RPMI8226 (cell line): ENCODE results near the gene CPB1.
"Not testable (repeated sequence)": the region's sequence is repeated elsewhere in the genome, so short reads cannot be mapped to it uniquely, and the experiment has no call there.

ENCODE experiments used
- DNase-seq: peaks from one replicate; pipeline ENCODE4 v3.0.0-alpha.2; 2015

Gene CPB1

DNA sequence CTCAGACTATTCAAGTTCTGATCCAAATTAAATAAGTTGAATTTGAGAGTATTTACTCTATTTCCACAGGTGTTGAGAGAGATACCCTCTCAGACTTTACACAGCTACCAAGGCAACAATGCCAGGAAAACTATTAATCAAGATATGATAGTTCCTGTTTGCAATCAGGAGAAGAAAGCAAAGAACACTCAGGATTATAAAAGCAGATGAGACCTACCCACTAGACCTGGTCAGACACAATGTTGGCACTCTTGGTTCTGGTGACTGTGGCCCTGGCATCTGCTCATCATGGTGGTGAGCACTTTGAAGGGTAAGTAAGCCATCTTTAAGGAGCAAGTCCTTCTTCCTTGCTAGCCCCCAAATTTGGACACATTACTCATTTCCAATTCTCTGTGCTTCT, at the start of gene CPB1:
TSS of gene CPB1 (plus strand) at position 227 of the 400 bp plus-strand sequence. CDS start at position 240, 13 bp downstream.
- DNase-seq, result no peak

DNA sequence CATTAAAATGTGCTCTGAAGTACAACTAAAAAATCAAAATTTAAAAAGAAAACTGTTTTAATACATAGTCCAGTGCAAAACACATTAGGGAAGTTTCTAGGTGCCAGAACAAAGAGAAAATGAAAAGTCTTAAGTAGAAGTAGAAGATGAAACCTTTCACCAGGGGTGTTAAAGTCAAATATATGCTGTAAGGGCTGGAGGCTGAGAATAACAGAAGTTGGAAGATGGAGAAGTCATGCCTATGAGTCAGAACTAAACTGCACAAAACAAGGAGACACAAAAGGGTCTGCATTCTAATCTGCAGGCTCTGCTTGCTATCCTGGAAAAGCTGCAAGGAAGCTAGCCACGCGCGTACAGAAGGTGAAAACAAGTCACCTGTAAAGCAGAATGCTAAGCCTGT, 48.7 kb upstream of the CPB1 start:
- no peak for DNase-seq

GRCh38 chr3:148785026-148785425, 42.6 kb upstream of the CPB1 start:
- DNase-seq, result not testable (repeated sequence)

DNA sequence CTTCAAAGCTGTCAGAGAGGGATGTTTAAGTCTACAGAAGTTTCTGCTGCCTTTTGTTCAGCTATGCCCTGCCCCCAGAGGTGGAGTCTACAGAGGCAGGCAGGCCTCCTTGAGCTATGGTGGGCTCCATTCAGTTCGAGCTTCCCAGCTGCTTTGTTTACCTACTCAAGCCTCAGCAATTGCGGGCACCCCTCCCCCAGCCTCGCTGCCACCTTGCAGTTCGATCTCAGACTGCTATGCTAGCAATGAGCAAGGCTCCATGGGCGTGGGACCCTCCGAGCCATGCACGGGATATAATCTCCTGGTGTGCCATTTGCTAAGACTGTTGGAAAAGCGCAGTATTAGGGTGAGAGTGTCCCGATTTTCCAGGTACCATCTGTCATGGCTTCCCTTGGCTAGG, 41.5 kb upstream of the CPB1 start:
- DNase-seq, result not testable (repeated sequence)

DNA sequence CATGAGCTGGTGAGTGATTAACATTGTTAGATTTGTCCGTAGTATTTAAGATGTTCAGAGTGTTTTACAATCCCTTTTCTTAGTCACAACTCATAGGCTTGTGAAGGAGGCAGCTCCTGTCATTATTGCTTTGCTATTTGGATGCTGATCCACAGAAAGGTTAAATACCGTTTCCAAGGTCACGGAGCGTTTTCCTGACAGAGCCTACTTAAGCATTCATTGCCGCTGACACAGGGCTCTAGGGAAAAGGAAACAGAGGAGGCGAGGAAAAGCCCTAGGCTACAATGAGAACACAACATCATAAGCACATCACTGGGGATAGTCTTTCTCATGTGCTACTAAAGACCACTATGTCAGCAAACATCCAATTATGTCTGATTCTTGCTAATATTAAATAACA, 38.5 kb upstream of the CPB1 start:
- no peak for DNase-seq

DNA sequence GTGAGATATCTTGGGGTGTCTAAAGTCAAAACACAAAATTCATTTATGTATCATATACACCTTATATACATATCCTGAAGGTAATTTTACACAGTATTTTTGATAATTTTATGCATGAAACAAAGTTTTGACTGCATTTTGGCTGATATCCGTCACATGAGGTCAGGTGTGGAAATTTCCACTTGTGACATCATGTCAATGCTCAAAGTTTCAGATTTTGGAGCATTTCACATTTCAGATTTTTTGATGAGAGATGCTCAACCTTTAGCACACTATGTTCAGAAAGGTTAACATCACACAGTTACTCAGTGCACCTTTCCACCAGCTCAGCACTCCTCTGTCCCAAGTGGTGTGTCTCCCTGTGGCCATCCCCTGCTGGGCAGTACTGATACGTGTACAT, 37.7 kb upstream of the CPB1 start:
- no peak for DNase-seq

- DNase-seq, result no peak
Observed at GRCh38 chr3:148790370-148790769, 37.2 kb upstream of the CPB1 start.

DNA sequence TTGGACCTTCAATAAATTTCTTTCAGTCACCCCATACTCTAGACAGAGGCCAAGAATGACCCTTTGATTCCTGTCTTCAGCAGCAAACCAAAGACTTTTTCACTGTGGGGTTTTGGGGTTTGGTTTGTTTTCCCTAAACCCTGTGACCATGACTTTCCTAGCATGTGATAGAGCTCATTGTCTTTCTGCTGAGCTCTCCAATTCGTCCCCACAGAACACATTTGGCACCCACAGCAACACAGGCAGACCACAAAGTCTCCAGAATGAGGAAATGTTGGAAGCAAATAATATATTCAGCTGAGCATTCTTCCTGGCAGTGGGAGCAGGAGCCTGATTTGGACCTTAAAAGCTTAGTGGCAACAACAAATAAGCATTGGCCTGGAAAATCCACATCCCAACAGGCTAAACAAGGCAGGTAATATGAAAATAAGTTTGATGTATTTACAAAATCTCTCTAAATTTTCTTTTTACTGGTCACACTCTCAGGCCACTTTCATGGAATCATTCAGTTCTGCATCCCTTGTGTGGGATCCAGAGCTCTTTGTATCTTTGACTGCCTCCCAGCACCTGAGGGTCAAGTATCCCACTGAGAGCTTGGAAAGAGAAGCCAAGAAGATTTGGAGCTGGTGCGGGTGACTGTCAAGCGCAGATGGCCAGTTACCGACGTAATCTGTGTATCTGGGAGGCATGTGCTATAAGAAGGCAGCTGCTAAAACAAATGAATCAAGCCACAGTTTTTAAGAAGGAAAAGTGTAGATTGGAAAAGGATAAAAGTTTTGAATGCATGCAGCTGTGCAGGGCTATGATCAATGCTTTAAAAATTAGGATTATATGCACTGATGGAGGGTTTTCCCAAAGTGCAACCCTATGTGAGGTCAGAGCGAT, 36.5 kb upstream of the CPB1 start:
- DNase-seq, result no peak

GRCh38 chr3:148791920-148792319, 35.7 kb upstream of the CPB1 start:
- no peak for DNase-seq

GRCh38 chr3:148792516-148792915, 35.1 kb upstream of the CPB1 start:
- DNase-seq, result no peak

- no peak for DNase-seq
Observed at GRCh38 chr3:148796799-148797198, 30.8 kb upstream of the CPB1 start.

DNA sequence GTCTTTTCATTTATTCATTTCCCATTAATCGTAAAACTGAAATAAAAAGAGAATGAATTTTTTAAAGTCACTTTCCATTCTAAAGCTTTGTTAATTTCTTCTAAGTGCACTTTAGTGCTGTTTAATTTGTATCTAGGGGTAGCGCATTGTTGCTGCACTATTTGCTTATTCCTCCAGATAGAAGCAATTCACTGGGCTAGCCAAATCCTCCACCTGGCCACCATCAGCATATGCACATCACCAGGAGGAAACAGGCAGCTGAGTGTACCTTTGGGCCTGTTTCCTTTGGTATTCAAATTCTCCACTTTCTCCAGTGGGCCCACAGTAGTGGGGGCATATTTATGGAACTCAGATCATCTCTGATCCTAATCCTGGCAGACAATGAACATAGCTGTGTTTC, 29.8 kb upstream of the CPB1 start:
- DNase-seq, result no peak

DNA sequence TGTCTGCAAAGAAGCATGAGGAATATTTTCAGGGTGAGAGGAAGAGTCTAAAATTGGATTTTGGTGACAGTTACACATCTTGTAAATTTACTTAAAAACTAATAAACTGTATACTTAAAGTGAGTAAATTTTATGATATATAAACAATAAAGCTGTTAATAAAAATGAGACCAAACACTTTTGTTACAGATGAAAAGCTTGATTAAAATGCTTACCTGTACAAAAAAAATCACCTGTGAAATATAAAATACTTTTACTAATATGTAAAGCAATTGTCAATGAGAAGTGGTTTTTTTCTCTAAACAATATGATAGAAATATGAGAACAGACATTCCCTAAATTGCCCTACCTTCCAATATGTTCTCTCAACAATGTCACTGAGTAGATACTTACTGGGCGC, 27.2 kb upstream of the CPB1 start:
- DNase-seq, result no peak

DNA sequence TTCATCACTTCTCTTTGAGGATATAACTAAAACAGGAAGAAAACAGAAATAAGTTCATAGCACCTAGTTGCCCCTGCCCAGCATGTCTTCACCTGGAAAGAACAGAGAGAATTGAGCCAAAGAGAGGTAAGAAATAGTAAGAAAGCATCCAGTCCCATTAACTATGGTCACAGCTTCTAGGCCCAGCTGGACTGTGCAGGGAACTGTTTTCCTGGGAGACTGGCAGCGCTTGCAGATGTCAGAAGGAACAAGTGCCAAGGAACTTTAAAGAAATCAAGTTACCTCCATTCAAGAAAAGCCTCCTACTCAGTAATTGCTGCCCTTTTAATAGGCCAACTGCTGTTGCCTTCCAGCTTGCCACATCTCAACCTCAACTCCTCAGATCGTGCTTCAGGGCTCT, 17.8 kb upstream of the CPB1 start:
- no peak for DNase-seq

GRCh38 chr3:148815316-148816110, 12.1 kb upstream of the CPB1 start:
- no peak for DNase-seq

DNA sequence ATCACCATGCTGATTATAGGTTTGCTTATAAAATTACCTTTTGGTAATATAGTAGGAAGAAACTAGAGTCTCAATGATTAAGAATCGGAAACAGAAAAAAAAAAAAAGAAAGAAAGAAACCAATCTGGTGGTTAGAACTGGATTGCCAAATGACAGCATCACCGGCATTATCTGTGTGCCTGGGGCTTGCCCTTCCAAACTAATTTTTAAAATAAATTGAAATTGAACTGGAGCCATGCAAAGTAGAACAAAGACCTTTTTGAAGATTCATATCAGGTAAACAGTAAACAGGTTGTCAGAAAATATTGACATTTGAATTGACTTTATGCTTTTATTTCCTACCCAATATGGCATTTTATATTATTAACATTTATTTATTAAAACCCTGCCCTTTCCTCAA, 11.2 kb upstream of the CPB1 start:
- no peak for DNase-seq

DNA sequence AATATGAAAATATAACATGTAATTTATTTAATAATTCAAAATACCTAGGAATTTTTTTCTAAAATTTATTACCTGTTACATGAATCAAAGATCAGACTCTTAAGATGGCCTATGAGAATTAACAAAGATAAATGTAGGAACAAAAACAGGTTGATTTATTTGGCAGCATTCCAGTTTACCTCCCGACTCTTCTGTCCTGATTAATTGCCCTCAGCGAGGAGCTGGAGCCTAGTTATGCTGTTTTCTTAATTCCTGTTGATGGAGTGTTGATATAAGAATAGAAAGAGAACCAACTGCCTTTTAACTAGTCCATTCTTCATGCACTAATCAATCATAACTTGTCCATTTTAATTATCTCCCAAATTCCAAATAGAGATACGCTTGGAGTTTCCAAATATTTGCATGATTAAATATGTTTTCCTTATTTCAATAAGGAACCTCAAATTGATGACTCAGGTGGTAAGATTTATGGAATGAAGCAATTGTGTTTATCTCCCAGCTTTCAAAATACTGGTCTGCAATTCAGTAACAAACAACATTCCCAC, 10.6 kb upstream of the CPB1 start:
- no peak for DNase-seq

DNA sequence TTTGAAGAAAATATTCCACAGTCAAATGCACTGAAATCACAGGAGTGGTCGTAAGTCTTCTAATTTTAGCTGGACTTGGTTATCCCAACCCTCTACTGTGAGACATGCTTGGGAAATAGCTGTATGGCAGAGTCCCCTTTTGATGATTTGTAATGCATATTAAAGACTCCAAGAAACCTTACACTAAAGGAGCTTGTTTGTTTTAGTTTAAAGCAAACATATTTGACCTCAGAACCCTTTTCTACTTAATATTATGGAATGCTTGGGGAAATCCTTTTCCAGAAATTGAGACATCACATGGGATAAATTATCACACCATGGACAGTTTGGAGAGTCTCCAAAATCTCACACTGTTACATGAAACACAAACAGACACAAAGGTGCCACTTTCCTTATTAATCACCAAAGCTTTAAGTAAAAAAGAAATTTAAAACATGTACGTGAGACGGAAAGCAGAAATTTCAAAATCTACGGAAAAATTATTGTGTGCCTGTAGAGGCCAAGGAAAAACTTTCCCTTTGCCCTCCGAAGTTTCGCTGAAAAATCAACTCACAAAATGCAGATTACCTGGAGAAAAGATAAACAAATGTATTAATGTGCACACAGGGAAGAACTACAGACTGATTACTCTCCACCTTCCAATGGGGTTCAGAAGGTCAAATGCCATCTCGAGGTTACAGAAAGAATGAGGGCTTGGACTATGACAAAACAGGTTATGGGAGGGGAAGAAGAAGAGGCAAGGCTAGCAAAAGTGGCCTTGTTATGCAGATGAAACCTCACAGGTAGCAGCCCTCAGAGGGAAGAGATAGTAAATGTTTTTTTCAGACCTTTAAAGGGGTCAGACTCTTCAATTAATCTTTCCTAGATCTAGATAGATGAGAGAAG, 7.0 kb upstream of the CPB1 start:
- no peak for DNase-seq

GRCh38 chr3:148823026-148823425, 4.6 kb upstream of the CPB1 start:
- DNase-seq, result no peak

GRCh38 chr3:148825476-148825875, 2.1 kb upstream of the CPB1 start:
- no peak for DNase-seq

GRCh38 chr3:148828136-148828690, 602 bp downstream of the CPB1 start:
- DNase-seq, result no peak

DNA sequence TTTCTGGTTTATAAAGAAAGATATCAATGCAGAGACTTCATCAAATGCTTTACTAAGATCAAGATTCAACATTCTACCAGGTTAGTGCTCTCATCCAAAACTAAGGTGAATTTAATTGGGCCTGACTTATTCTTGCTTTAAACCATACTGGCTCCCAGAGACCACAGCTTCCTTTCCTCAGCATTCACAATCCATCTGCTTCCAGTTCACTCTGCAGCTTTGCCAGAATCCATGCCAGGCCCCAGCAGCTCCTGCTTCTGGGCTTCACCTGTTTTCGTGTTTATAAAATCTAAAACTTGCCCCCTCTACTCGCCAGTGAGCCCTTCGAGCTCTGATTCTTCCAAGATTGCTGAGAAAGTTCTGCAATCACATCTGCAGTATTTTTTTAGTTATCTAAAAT, 2.3 kb downstream of the CPB1 start:
- DNase-seq, result no peak

GRCh38 chr3:148833223-148833622, 5.6 kb downstream of the CPB1 start:
- DNase-seq, result no peak
